C4-2B (cell line): ENCODE data around the gene YJEFN3.

Experiments used
- ZFX ChIP-seq: fragments of 450-650 bp; IDR thresholded peaks from 2 replicates; pipeline ENCODE4 v1.6.1; 2017
- TF ChIP-seq, protein P1 (sequence below): fragments of 450-650 bp; conservative IDR thresholded peaks from 2 replicates; pipeline ENCODE4 v1.5.1; 2017; ENCODE audit warnings: mild to moderate bottlenecking

DNA sequence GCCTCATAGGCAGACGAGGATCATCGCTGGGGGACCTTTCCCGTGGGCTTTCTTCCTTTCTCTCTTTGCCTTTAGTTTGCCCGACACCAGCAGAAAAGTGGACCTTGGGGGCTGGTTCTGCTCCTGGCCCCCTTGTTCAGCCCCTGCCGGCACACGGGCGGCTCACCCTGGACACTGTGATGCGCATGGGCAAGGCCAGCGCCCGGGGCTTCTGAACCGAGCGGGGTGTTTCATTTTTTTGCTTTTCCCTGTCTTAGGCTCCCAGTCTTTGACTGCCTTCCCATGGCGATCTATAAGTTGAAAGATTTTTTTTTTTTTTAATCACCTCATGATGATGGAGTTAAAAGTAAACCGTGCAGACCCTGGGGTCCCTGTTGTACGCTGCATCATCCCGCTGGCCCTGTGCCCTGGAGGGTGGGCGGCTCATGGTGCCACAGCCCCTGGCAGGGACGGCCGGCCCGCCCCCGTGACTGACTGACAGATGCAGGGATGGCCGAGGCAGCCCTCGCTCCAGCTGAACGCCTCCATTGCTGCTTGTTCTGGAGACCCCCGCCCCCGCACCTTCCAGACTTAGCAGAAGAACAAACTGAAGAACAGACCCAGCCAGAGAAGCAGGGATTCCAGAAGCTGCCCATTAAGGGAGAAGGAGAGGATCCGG is 22.9 kb upstream of the YJEFN3 start:
- TF ChIP-seq, protein P1, sequence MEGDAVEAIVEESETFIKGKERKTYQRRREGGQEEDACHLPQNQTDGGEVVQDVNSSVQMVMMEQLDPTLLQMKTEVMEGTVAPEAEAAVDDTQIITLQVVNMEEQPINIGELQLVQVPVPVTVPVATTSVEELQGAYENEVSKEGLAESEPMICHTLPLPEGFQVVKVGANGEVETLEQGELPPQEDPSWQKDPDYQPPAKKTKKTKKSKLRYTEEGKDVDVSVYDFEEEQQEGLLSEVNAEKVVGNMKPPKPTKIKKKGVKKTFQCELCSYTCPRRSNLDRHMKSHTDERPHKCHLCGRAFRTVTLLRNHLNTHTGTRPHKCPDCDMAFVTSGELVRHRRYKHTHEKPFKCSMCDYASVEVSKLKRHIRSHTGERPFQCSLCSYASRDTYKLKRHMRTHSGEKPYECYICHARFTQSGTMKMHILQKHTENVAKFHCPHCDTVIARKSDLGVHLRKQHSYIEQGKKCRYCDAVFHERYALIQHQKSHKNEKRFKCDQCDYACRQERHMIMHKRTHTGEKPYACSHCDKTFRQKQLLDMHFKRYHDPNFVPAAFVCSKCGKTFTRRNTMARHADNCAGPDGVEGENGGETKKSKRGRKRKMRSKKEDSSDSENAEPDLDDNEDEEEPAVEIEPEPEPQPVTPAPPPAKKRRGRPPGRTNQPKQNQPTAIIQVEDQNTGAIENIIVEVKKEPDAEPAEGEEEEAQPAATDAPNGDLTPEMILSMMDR = no peak
- no peak for TF ChIP-seq ZFX
